GM23338 (cell line): ENCODE measurements around the gene SEMA4F.

Experiments
- CREB1 ChIP-seq: fragments of 250-450 bp; sonication (Bioruptor Pico); IDR thresholded peaks from 2 replicates; pipeline ENCODE4 v1.5.0; 2020; ENCODE audit warnings: low read depth, mild to moderate bottlenecking, moderate library complexity
- CTCF ChIP-seq, 2 experiments: fragments of 200-600 bp in 1 of 2; sonication (generic) in 1 of 2; conservative IDR thresholded peaks; 2 replicates each; pipeline versions ENCODE4 v1.5.1 to v1.6.1; 2016 to 2017; ENCODE audit warnings: antibody characterized with exemption in 2 of 2, low read depth in 2 of 2, mild to moderate bottlenecking in 2 of 2, moderate library complexity in 1 of 2
- EZH2 ChIP-seq: fragments of 200-600 bp; sonication (generic); IDR thresholded peaks from one replicate; pipeline ENCODE4 v1.8.0; 2017; ENCODE audit warnings: antibody characterized with exemption, mild to moderate bottlenecking, low read depth; ENCODE audit not compliant: unreplicated experiment
- EZH2phosphoT487 ChIP-seq: fragments of 200-600 bp; sonication (generic); IDR thresholded peaks from one replicate; pipeline ENCODE4 v1.8.1; 2018; ENCODE audit warnings: antibody characterized with exemption; ENCODE audit not compliant: unreplicated experiment
- NANOG ChIP-seq: IDR thresholded peaks from 2 replicates; pipeline ENCODE4 v1.6.1; 2016; ENCODE audit warnings: antibody characterized with exemption, borderline replicate concordance
- POLR2AphosphoS5 ChIP-seq: IDR thresholded peaks from 2 replicates; pipeline ENCODE4 v1.6.1; 2016; ENCODE audit warnings: antibody characterized with exemption, low read depth
- REST ChIP-seq: IDR thresholded peaks from one replicate; pipeline ENCODE4 v1.6.1; 2018; ENCODE audit warnings: antibody characterized with exemption; ENCODE audit not compliant: unreplicated experiment
- ZNF114 ChIP-seq: fragments of 250-450 bp; sonication (Bioruptor Pico); IDR thresholded peaks from 2 replicates; pipeline ENCODE4 v1.5.0; 2020; ENCODE audit warnings: mild to moderate bottlenecking, moderate library complexity

DNA sequence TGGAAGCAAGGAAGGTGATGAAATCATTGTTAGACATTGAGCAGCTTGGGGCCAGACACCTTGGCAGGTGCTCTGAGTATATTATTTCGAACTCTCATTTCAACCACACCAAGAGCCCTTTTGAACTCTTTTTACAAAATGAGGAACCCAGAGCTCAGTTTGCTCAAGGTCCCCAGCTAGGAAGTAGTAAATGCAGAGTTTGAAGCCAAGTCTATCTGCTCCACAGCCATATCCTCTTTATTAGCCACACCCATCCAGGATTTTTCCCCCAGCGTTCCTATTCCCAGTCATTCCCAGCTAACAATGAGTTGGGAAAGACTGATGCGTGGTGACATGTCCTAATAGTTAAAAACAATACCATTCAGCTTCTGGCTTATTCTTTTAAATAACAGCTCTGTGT is 40.2 kb downstream of the SEMA4F start:
- no peak for TF ChIP-seq CTCF (conservative IDR thresholded peaks at IDR 0.05; ENCODE audit: low read depth in 2 of 2)
- no peak for TF ChIP-seq EZH2phosphoT487
- no peak for TF ChIP-seq POLR2AphosphoS5
- no peak for TF ChIP-seq NANOG
- TF ChIP-seq CREB1 (CRISPR knock-in tag): no peak
- TF ChIP-seq EZH2: no peak
- TF ChIP-seq ZNF114 (CRISPR knock-in tag): no peak
- no peak for TF ChIP-seq REST
